Measurements from ENCODE around the gene NR1I3.

DNA sequence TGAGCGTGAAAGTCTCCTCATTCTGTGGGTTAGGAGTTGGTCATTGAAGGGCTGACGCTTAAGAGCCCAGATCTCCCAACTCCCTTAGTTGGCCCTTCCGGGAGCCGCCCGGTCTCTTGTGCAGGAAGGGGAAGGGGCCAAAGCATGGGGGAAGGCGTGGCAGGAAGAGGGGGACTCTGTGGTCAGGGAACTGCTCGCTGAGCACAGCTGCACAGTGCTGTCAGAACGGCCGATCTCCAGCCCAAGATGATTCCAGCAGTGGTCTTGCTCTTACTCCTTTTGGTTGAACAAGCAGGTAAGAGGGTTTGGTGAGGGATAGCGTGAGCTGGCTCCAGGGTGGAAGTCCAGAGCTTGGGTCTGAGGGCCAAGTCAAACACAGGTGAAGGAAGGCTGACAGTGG lies 22.9 kb downstream of the NR1I3 start, which contains the start of gene FCER1G:
- TF ChIP-seq, protein P1, sequence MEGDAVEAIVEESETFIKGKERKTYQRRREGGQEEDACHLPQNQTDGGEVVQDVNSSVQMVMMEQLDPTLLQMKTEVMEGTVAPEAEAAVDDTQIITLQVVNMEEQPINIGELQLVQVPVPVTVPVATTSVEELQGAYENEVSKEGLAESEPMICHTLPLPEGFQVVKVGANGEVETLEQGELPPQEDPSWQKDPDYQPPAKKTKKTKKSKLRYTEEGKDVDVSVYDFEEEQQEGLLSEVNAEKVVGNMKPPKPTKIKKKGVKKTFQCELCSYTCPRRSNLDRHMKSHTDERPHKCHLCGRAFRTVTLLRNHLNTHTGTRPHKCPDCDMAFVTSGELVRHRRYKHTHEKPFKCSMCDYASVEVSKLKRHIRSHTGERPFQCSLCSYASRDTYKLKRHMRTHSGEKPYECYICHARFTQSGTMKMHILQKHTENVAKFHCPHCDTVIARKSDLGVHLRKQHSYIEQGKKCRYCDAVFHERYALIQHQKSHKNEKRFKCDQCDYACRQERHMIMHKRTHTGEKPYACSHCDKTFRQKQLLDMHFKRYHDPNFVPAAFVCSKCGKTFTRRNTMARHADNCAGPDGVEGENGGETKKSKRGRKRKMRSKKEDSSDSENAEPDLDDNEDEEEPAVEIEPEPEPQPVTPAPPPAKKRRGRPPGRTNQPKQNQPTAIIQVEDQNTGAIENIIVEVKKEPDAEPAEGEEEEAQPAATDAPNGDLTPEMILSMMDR (IDR thresholded peaks at IDR 0.05), result no peak
- TF ChIP-seq EP300 (IDR thresholded peaks at IDR 0.05), result peak in 1 of 2 donors; percentile 60

Measured in tibial nerve (tissue), 4 donors.